Measurements from ENCODE around the gene RAP1A.
A peak's percentile ranks its signal among the peaks of the same experiment; 100 is the strongest.

RAP1A gene

DNA sequence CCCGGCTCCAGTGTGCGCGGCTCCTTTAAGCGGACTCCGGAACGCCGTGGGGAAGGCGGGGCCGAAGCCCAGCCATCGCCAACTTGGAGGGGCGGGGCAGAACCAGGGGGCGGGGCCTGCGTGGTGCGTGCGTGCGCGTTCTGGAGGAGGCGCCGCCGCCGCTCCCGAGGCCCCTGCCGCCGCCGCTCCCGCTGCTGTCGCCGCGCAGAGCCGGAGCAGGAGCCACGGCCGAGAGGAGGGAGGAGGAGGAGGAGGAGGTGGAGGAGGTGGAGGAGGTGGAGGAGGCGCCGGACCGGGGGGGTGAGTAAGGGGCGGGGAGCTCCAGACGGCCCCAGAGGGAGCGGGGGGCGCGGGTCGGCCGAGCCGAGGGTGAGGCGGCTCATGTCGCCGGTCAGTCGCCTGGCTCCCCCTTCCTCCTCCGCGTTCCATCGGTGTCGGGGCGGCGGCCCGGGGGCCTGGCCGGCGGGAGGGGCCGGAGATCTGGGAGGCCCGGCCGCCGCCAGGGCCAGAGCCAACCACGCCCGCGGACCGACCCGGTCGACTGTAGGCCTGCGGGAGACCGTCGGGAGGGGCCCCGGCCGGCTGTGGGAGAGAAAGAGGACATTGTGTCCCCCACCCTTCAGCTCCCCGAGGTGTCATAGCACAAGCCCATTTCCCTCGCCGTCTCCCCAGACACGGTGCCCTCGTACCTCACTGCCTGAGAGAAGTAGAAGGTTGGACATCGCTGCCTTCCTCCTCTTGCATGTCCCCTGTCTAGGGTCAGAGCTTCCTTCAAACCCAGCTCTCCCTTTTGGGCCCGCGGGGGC lies at the start of gene RAP1A:
Gene RAP1A, plus strand, starts transcription at position 155 of the 806 bp plus-strand sequence. CDS start 71,572 bp downstream, outside the sequence.
- peak; percentile 91 to 93 (median 91) for DNase-seq

DNA sequence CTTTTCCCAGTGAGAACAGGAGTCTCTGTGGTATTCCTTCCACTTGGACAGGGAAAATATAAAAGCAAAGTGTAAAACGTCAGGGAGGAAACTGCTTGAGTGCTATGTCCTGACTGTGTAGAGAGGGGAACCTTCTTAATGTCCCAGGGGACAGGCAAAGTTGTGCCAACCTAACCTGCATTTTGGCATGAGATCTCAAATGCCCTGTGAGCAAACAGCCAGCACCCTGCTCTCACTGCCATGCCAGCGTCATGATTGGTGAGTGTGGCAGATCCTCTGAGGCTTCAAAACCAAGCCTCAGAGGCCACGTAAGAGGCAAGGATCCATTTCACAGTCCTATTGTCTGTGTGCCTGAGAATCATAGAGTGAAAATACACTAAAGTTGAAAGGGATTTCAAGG lies 49.7 kb upstream of the RAP1A start:
- DNase-seq = no peak

DNA sequence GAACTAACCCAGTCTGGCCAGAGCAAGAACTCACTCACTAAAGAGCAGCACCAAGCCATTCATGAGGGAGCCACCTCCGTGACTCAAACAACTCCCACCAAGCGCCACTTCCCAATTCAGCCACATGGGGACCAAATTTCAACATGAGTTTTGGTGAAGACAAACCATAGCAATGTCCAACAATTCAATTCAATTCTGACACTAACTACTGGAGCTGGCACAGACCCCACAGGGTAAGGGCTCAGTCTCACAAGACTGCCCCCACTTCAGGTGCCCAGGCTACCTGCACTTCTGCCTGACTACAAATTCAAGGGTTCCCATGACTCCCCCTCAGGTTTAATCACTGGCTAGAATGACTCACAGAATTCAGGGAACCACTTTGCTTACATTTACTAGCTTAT lies 48.8 kb upstream of the RAP1A start:
- peak in 1 of 3 experiments; percentile 6 for DNase-seq

DNA sequence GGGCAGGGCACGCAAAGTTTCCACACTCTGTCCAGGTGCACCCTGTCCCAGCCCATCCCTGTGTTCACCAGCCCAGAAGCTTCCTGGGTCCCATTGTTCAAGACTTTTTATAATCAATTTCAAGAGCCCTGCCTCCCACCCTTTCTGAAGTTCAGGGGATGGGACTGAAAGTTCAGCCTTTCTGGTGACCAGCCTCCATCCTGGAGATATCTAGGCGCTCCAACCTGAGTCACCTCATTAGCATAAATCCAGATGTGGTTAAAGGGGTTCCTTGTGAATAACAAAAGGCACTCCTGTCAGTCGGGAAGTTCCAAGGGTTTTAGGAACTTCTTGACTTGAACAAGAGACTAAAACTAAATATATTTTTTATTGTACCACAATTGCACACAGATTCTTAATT lies 48.4 kb upstream of the RAP1A start:
- no peak for DNase-seq

DNA sequence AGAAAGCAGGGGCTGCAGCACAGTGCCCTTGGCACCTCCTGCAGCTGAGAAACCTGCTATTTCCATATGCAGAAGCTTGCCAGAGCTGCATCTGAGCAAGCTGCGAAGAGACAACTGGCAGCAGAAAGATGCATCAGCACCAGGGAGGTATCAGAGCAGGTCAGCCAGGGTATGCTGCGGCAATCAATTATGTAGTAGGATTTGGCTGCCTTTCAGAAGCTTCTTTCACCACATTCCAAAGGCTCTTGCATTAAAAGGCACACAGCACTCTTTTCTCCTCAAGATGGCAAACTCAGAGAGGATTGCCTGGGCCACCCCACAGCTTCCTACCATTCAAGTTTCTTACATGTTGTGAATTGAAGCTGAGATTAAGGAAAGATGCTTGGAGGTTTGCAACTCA lies 47.6 kb upstream of the RAP1A start:
- no peak for DNase-seq

DNA sequence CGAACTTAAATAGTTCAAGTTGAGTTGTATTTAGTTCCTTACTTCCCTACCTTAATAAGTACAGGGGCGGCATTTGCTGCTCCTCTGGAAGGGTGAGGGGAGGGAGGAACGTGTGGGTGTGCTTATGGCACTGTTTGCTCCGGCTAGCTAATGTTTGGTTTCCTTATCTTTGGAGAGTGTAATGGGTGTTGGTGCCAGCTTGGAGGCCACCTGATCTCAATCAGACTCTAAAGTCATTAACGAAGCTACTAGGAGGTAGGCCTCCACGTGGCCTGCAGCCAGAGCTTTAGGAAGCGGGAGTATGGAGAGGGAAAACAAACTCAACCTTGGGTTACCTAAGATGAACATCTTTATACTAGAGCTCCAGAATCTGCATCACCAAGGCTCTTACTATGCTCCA lies 43.0 kb upstream of the RAP1A start:
- no peak for DNase-seq

DNA sequence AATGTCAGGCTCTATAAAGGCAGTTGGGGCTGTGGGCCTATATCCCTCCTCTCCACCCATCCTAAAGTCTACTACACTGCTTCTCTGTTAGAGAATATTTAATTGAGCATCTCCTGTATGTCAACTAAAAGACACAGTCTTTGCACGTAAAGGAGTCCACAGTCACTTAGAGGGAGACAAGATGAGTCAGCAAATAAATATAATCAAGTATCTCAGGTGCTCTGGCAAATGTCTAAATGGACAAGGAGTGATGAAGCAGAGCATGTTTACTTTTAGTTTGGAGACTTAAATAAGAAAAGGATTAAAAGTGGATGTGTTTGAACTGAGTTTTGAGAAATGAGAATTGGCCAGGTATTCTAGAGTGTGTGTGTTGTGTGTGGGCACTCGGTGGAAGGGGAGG lies 41.8 kb upstream of the RAP1A start:
- DNase-seq = no peak

DNA sequence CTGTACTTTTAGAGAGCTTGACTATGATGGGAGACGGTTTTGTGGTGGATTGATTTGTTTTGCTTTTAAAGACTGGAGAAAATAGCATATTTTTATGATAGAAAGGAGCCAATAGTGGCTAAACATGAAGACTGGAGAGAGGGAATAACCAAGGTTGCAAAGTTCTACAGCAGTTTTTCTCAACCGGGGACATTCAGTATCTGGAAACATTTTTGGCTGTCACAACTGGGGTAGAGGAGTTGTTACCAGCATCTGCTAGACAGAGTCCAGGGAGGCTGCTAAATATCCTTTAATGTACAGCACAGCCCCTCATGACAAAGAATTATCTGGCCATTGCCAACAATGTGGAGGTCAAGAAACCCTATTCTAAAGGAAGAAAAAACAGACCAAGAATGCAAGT lies 38.4 kb upstream of the RAP1A start:
- DNase-seq = no peak

DNA sequence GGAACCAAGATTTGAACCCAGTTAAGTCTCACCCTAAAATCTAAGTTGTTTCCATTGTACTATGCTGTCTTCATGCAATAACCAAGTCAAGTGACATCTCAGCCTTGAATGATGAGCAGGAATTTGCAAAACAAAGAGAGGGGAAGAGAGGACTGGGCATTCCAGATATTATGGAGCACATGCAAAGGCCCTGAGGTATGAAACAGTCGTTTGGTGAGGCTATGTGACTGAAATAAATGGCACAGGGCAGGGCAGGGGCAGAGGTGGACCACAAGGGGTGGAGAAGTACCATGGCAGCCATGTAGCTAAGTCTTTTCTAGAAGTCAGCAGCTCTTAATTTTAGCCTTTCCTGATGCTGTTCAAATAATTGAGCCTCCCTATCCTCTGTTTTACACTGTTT lies 37.6 kb upstream of the RAP1A start:
- no peak for DNase-seq

DNA sequence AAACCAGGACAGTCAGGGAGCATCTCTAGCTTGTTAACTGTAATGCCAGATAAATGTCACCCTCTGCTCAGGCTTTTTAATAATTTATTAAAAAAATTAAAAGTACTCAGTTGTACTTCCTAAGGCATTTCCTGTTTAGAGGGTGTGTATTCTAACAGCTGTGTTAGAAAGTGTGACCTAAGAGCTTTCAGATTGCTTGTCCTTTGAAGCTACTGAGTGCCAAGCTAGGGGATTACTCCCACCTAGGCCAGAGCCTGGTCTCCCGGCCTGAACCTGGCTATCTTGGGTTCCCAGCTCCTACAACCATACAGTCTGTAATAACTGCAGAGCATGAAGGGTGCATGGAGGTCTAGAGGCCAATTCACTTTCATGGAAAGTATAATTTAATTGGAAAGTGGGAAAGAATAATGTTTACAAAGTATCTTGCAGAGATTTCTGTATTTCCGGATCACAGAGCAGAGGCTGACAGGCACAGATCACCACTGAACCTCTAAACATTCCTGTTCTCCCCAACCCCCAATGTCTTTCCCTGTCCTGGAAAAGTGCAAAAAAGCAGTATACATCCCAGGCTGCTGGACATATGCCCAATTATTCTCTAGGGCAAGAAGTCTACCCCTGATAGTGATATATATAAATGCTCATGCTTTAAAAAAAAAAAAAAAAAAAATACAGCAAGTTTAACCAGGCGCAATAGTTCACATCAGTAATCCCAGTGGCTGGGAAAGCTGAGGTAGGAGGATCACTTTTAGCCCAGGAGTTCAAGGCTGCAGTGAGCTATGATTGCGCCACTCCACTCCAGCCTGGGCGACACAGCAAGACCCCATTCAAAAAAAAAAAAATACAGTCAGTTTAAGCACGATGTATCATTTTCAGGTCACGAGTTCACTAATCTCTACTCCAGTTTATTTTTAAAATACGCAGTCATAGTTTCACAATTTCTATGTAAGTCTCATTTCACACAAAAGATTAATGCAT lies 36.7 kb upstream of the RAP1A start:
- no peak for DNase-seq

DNA sequence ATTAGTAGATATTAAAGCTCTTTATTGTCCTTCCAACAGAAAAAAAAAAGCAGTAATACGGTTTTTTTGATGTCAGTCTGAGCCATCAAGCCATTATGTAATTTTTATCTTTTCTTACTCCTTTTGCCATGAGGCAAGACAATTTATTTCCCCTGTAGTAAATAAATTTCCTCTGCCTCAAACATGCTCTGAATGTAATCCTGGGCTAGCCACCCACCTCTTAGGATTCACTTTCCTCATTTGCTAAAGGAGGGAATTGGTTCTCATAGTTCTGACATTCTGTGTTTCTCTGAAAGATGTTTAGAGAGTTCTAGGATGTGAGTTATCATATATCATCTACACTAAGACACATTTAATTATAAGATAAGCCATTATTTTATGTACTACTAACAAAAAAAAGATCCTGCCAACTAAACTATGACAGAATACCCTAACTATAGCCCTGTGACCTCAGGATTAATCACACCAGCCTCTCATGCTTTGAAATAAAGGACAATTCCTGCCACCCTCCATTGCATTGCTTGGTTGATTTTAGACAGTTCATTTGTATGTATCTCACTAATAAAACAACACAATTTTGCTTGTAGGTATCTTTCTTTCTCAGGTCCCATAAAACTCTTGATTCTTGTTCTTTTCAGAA lies 34.0 kb upstream of the RAP1A start:
- DNase-seq = no peak

DNA sequence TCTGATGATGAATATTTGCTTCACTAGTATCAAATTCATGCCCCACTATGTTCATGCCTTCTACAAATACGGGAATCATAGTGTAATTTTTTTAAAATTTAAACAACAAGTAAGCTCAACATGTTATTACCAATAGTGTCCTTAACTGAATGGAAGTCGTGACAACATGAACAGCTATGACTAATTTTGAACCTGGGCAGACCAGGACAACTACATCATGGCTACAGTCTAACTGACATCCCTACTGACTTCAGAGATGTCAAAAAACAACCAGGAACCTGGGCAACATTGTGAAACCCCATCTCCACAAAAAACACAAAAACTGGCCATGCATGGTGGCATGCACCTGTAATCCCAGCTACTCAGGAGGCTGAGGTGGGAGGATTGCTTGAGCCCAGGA lies 33.5 kb upstream of the RAP1A start:
- DNase-seq = no peak

DNA sequence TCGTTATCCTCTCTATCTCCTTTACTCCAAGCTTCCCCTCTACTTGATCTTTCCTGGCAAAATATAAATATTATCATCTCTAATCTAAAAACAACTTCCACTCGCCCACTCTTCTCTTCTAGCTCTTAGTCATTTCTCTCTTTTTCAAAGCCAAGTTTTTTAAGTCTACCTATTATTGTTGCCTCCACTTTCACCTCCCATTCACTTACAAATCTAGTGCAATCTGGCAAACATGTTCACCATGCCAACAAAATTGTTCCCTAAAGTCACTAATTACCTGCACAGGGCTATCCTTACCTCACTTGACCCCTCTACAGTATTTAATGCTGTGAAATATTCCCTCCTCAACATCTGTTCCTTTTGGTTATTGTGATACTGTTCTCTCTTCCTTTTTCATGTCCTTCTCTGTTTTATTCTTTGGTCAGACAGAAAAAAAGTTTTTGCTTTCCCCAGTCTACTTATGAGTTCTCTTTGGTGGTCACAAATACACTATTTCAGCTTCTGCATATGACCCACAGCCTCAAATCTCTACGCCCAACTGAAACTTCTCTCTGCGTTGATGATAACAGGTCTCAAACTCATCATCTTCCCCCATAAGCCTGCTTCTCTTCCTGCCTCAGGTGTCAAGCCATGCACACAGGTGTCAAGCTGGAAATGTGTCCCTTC lies 31.9 kb upstream of the RAP1A start:
- DNase-seq = peak in 1 of 3 experiments; percentile 4

DNA sequence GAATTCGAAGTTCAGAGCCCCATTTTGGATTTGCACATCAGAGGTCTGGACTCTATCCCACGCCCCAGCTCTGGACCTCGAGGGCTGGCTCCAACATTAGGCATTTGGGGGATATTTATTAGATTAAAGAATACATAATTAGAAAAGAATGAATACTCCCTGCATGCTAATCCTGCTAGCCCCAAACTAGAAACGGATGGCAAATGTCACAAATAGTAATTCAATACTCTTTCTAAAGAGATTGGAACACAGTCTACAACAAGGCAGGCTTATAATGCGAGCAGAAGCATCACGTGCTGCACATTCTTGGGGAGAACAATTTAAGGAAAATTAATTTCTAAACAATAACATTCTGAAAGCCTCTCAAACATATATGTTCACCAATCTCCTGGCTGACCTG lies 27.7 kb upstream of the RAP1A start:
- DNase-seq = no peak

DNA sequence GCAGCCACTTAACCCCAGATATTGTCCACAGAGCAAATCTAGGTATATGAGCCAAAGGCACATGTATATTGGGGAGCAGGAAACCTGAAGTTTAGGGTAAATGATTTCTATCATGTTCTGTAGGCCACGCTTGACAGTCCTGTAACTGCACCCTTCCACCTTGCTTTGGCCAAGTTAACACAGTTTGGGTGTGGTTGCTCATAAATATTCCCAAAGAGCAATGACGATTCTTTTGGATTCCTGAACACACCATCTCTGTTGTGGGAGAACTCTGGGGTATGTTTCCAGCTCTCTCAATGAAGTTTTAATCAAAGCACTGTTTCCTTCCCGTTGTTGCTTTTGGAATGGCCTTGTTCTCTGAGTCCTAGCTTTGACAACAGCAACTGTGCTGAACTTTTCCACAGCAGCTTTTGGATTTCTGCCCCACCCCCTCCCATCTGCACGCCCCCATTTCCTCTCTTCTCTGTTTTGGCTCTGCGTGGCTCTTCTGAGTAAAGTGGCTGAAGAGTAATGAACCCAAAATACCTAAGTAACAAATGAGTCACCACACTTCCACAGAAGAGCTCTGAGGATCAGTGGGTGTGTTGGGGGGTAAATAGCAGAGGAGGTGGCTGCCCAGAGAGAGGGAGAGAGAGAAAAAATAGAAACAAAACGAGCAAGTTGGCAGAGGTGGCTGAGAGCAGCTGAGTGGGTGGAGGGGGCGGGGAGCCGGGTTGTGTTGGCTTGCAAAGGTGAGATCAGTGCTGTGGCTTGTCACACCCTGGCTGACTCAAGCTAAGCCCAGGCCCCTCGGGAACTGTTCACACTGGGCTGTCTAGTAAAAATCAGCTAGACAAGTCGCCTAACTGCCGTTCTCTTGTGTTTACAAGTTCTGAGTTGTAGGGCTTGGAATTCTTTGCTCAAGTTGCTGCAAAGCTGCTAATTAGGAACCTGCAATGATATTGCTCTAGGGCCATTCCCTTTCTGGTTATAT lies 26.9 kb upstream of the RAP1A start:
- DNase-seq = peak in 2 of 3 experiments; percentile 4 to 34

DNA sequence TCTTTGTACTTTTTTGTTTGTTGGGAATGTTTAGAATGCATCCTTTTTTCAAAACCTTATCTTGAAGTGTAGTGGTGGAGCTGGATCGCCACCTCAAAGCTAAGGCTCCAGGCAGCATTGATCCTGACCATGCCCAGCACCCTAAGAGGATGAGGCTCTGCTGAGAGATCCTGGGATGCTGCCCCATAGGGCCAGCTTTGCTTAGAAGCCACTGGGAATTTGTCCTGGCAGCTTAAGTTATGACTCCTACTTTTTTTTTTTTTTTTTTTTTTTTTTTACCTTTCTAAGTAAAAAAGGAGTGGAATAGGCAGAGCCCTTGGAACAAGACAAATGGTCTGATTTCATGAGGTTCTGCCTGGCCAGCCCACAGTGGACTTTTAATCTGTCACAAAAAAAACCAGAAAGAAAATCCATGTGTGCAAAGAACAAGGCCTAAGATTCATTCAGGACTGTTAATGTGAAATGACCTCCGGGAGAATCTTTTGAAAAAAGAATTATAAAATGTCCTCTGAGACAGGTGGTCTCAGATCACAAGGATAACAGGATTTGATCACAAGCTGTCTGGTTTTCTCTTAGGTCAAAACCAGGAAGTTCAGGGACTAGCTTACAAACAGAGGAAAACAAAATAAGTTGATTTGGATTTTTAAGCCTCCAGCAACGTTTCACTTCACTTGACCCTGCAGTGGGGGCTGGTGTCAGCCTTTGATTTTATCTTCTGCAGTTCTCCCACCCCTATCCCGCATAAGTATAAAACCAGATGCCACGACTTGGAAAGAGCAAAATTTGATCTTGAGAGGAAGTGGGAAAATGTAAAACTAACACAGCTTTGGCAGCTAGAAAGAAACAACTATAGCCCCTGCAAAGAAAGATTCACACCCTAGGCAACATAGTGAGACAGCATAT lies 25.9 kb upstream of the RAP1A start:
- DNase-seq = no peak

DNA sequence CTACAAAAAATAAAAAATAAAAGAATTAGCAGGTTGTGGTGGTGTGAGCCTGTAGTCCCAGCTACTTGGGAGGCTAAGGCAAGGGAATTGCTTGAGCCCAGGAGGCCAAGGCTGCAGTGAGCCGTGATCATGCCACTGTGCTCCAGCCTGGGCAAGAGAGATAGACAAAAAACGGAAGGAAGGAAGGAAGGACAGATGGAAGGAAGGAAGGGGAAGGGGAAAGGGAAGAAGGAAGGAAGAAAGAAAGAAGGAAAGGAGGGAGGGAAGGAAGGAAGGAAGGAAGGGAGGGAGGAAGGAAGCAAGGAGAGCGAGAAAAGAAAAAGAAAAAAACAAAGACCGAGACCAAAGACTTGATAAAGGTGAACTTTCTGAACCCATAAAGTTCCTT lies 25.3 kb upstream of the RAP1A start:
- no peak for DNase-seq

DNA sequence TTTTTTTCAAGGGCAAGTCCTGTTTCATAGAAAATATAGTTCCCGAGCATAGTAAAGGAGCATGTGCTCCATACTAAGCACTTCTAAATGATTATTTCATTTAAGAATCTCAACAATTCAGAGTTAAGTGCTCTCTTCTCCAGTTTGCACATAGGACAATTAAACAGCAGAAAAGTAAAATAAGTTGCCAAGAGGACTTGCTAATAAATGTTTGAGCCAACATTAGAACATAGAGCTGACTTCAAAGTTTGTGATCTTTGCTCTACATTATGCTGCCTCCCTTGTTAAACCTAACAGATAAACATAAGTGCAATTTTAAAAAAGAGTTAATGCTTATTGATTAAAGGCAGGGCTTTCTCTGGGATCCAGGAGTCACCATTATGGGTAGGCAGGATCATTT lies 23.8 kb upstream of the RAP1A start:
- no peak for DNase-seq

DNA sequence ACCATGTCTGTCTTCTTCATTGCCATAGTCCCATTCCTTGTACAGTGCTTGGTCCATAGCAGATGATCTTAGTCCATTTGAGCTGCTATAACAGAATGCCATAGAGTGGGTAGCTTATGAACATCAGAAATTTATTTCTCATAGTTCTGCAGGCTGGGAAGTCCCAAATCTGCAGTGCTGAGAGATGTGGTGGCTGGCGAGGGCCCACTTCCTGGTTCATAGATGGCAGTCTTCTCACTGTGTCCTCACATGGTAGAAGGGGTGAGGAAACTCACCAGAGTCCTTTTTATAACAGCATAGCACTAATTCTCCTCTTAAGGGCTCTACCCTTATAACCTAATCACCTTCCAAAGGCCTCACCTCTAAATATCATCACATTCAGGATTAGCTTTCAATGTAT lies 23.1 kb upstream of the RAP1A start:
- no peak for DNase-seq

DNA sequence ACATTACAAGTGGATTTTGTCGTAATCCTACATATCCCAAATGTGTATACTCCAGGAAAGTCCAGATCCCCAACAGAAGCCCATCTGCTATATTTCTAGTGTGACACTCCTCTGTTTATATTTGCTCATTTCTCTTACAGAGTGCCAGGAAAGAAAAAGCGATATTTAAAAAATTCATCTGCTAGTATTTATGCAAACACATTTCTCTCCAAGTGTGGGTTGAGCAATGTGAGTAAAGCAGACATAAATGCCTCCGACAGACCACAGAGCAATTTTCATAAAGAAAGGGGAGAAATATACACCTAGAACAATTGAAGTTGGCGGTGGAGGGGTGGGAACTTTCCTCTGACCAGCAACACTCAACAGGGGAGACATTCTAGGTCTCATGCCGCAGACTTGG lies 22.2 kb upstream of the RAP1A start:
- DNase-seq = no peak

DNA sequence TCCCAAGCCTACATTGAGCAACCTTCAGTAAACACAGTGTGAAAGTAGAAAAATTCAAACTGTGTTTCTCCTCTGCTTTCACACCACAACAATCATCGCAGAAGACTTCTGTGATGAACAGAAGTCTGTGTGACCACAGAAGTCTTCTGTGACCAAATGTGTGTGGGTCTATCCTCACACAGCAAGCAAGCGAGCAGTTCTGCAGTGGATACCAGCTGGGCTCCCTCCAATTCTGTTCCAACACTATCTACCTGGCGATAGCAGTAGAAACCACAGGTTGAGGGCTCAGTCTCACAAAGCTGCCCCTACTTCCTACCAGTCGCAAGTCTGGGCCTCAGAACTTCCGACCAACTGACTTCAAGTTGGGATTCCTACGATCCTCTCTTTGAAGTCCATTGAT lies 21.0 kb upstream of the RAP1A start:
- DNase-seq = no peak

Measured in NCI-H1417 (cell line).